ENCODE measurements around the gene ITSN1. TPM values are rescaled to one million over a fixed set of nuclear protein-coding genes. Genes with fewer than 3 reads are reported as not detected.

ITSN1 gene
- total and polyA plus RNA-seq, 4 donors = 20.3 to 112 (median 40.2) TPM

GRCh38 chr21:33901412-33902288 is 259.3 kb downstream of the ITSN1 start:
- DNase-seq (ENCODE audit: low spot score) = no peak
- no peak overlapping the region for H3K9ac ChIP-seq (ENCODE audit: low read depth in 1 of 2, low read length in 2 of 2)
- TF ChIP-seq ATF3 (IDR thresholded peaks at IDR 0.05) = no peak
- no peak for TF ChIP-seq FOXA2 (IDR thresholded peaks at IDR 0.05)
- TF ChIP-seq CTCF (IDR thresholded peaks at IDR 0.05; ENCODE audit: low read depth, low read length, missing input control) = peak; percentile 41
- TF ChIP-seq HNF4A (conservative IDR thresholded peaks at IDR 0.05) = peak; percentile 36
- TF ChIP-seq RAD21 (IDR thresholded peaks at IDR 0.05) = peak; percentile 70 to 81
- peak overlapping the region; percentile 42 to 78 for H3K27ac ChIP-seq (ENCODE audit: low read depth in 1 of 2, low read length in 2 of 2)
- peaks cover 6 to 38% (median 25%) of the 10 kb centered on the region in 4 donors for H3K36me3 ChIP-seq (ENCODE audit: control insufficient read depth in 4 of 4, insufficient read depth in 3 of 4, low read depth in 1 of 4, low read length in 3 of 4)
- WGBS = 63% methylated on average over 13 of the region's 13 CpGs
- H3K4me3 ChIP-seq (ENCODE audit: low read depth in 1 of 3, low read length in 3 of 3) = no peak overlapping the region
- no peaks in the 10 kb centered on the region for H3K9me3 ChIP-seq (ENCODE audit: control insufficient read depth in 4 of 4, low read length in 3 of 4)
- H3K4me1 ChIP-seq (ENCODE audit: control insufficient read depth in 4 of 4, insufficient read depth in 4 of 4, low read length in 3 of 4) = peaks cover 0 to 11% (median 5%) of the 10 kb centered on the region in 4 donors
- H3K27me3 ChIP-seq (ENCODE audit: control insufficient read depth in 4 of 4, insufficient read depth in 4 of 4, low read length in 3 of 4) = no peaks in the 10 kb centered on the region

GRCh38 chr21:33902349-33902748 is 260.0 kb downstream of the ITSN1 start:
- Histone ChIP-seq H3K9ac (ENCODE audit: low read depth in 1 of 2, low read length in 2 of 2) (no peak overlapping the region), H3K27me3 (ENCODE audit: control insufficient read depth in 4 of 4, insufficient read depth in 4 of 4, low read length in 3 of 4) (no peaks in the 10 kb centered on the region), H3K4me1 (ENCODE audit: control insufficient read depth in 4 of 4, insufficient read depth in 4 of 4, low read length in 3 of 4) (peaks cover 0 to 11% (median 5%) of the 10 kb centered on the region in 4 donors), H3K4me3 (ENCODE audit: low read depth in 1 of 3, low read length in 3 of 3) (no peak overlapping the region), H3K27ac (ENCODE audit: low read depth in 1 of 2, low read length in 2 of 2) (peak overlapping the region; percentile 42 to 78), H3K36me3 (ENCODE audit: control insufficient read depth in 4 of 4, insufficient read depth in 3 of 4, low read depth in 1 of 4, low read length in 3 of 4) (peaks cover 11 to 45% (median 32%) of the 10 kb centered on the region in 4 donors), H3K9me3 (ENCODE audit: control insufficient read depth in 4 of 4, low read length in 3 of 4) (no peaks in the 10 kb centered on the region)
- no peak for DNase-seq (ENCODE audit: low spot score)
- no peak for TF ChIP-seq ZBTB33 (IDR thresholded peaks at IDR 0.05)
- no peak for TF ChIP-seq REST (IDR thresholded peaks at IDR 0.05)
- no peak for TF ChIP-seq FOXA1 (IDR thresholded peaks at IDR 0.05)
- TF ChIP-seq ATF3 (IDR thresholded peaks at IDR 0.05) = no peak
- TF ChIP-seq EGR1 (IDR thresholded peaks at IDR 0.05; ENCODE audit: low read depth in 2 of 2) = no peak
- WGBS = 71% methylated on average over 6 of the region's 6 CpGs

All from liver (tissue), 9 donors.